ENCODE measurements around the gene CCL20. TPM values are rescaled to one million over a fixed set of nuclear protein-coding genes. Genes with fewer than 3 reads are reported as not detected.
A peak's percentile ranks its signal among the peaks of the same experiment; 100 is the strongest.

The CCL20 gene
- total RNA-seq, 2 experiments from 2014 or later = not detected

GRCh38 chr2:227772932-227773331 lies 40.7 kb upstream of the CCL20 start:
- DNase-seq (ENCODE audit: low spot score) = no peak
- ChIA-PET CTCF (ENCODE audit: unreplicated experiment) (no interaction called here), POLR2A (interaction anchor here (0.7 kb wide), 2 partner anchors 11 to 1995 kb away, joined by 4 read pairs; no protein-coding TSS in a partner anchor)
- Histone ChIP-seq H3K4me3 (ENCODE audit: low read depth, low read length, poor library complexity, severe bottlenecking) (no peak overlapping the region), H3K4me2 (ENCODE audit: low read length) (no peak overlapping the region), H3K9me3 (ENCODE audit: low read length) (no peaks in the 10 kb centered on the region), H3K79me2 (ENCODE audit: insufficient read depth, low read depth, low read length) (no peaks in the 10 kb centered on the region), H3K27ac (ENCODE audit: low read depth, low read length, poor library complexity, severe bottlenecking) (no peak overlapping the region), H3K36me3 (ENCODE audit: insufficient read depth, low read length) (no peaks in the 10 kb centered on the region), H4K20me1 (ENCODE audit: insufficient read depth, low read length) (no peaks in the 10 kb centered on the region), H3K4me1 (ENCODE audit: insufficient read depth, low read length, poor library complexity, severe bottlenecking) (no peaks in the 10 kb centered on the region), H3K9me2 (ENCODE audit: insufficient read depth, low read length) (no peaks in the 10 kb centered on the region), H2AFZ (ENCODE audit: low read length) (no peak overlapping the region)
- intact Hi-C loops (cut with micrococcal nuclease; ENCODE audit: unreplicated experiment) = no loop called here
- no peak for TF ChIP-seq CTCF (conservative IDR thresholded peaks at IDR 0.05; ENCODE audit: low read length)
- TF ChIP-seq EZH2phosphoT487 (IDR thresholded peaks at IDR 0.05; ENCODE audit: borderline replicate concordance, low read depth, low read length) = no peak
- BruUV-seq (replicated peaks) = no TSS peak

- Histone ChIP-seq H3K4me3 (ENCODE audit: low read depth, low read length, poor library complexity, severe bottlenecking) (no peak overlapping the region), H3K27ac (ENCODE audit: low read depth, low read length, poor library complexity, severe bottlenecking) (no peak overlapping the region), H3K4me2 (ENCODE audit: low read length) (no peak overlapping the region), H3K4me1 (ENCODE audit: insufficient read depth, low read length, poor library complexity, severe bottlenecking) (no peaks in the 10 kb centered on the region), H2AFZ (ENCODE audit: low read length) (no peak overlapping the region), H3K9me3 (ENCODE audit: low read length) (no peaks in the 10 kb centered on the region), H3K79me2 (ENCODE audit: insufficient read depth, low read depth, low read length) (no peaks in the 10 kb centered on the region), H3K9me2 (ENCODE audit: insufficient read depth, low read length) (no peaks in the 10 kb centered on the region), H3K36me3 (ENCODE audit: insufficient read depth, low read length) (no peaks in the 10 kb centered on the region), H4K20me1 (ENCODE audit: insufficient read depth, low read length) (no peaks in the 10 kb centered on the region)
- ChIA-PET CTCF (ENCODE audit: unreplicated experiment) (no interaction called here), POLR2A (interaction anchor here (0.6 to 0.7 kb wide), 2 partner anchors 61 to 1321 kb away, joined by 3 read pairs; no protein-coding TSS in a partner anchor)
- TF ChIP-seq CTCF (conservative IDR thresholded peaks at IDR 0.05; ENCODE audit: low read length) = peak; percentile 55; the same call in 1 of the 2 replicates
- no peak for TF ChIP-seq EZH2phosphoT487 (IDR thresholded peaks at IDR 0.05; ENCODE audit: borderline replicate concordance, low read depth, low read length)
- DNase-seq (ENCODE audit: low spot score) = no peak
- no TSS peak for BruUV-seq (replicated peaks)
- intact Hi-C loops (cut with micrococcal nuclease; ENCODE audit: unreplicated experiment) = no loop called here
Measured at GRCh38 chr2:227774011-227774624, 39.5 kb upstream of the CCL20 start.

All from OCI-LY7 (cell line).